Brain microvascular endothelial cell (primary cell): ENCODE data around the gene EPS8L1.
A peak's percentile ranks its signal among the peaks of the same experiment; 100 is the strongest.
"Not testable (repeated sequence)": the region's sequence is repeated elsewhere in the genome, so short reads cannot be mapped to it uniquely, and the experiment has no call there.

Experiments used
- DNase-seq: peaks from one replicate; pipeline ENCODE4 v3.0.0-alpha.2; 2020
- H3K27ac ChIP-seq: fragments of 250-450 bp; sonication (Bioruptor Pico); 2 replicates; pipeline ENCODE4 v1.5.1; 2020; ENCODE audit warnings: mild to moderate bottlenecking, moderate library complexity
- H3K27me3 ChIP-seq: fragments of 250-450 bp; sonication (Bioruptor Pico); replicated peaks from 2 replicates; pipeline ENCODE4 v1.5.1; 2020; ENCODE audit warnings: mild to moderate bottlenecking
- H3K36me3 ChIP-seq: fragments of 250-450 bp; sonication (Bioruptor Pico); replicated peaks from 2 replicates; pipeline ENCODE4 v1.5.1; 2020; ENCODE audit warnings: mild to moderate bottlenecking
- H3K4me3 ChIP-seq: 2 replicates; pipeline ENCODE4 v1.5.1; 2011; ENCODE audit warnings: low read depth, mild to moderate bottlenecking, control low read depth, low read length, moderate library complexity
- in situ Hi-C: cut with HindIII; loops from 2 replicates; pipeline ENCODE4 v1.10.0; 2017; ENCODE audit warnings: low sequenced_read_pairs, low pct_ligation_motif_present
- TF ChIP-seq, protein P1 (sequence below): IDR thresholded peaks from 2 replicates; pipeline ENCODE4 v1.5.1; 2011; ENCODE audit warnings: low read depth, mild to moderate bottlenecking, moderate library complexity, low read length, control low read depth, inconsistent platforms; ENCODE audit errors: missing control alignments

EPS8L1 gene

DNA sequence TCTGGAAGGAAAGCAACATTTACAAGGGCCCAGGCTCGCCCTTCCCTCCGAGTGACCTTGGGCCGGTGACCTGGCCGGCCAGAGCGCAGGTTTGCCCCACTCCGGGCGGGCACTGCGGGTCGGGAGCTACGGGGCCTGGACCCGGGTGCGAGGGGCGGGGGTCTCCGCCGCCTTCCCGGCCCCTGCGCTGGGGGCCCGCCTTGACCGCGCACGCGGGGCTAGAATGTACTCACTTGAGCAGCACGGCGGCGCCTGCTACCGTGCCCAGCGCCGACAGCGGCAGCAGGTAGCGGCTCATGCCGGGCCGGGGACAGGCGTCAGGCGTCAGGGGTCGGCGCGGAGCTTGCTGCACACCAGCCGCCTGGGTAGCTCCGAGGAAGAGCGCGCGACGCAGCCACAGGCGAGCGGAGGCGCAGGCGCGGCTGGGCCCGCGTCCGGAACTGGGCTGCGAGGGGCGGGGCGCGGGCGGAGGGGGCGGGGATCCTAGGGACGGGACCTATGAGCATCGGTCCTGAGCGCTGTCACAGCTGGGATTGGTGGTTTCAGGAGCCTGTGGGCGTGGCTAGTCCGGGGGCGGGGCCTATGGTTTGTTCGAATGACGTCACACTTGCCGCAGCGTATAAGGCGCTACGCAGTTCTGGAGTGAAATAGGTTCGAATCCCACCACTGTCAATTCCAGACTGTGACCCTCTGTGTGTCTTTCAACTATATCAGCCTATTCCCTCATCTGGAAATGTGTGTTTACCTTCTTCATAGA lies 12.8 kb upstream of the EPS8L1 start, which contains the start of gene RDH13:
Gene RDH13 (minus strand): TSS at position 414 of the 757 bp plus-strand sequence. CDS start 116 bp downstream, at position 298.
- H3K27me3 ChIP-seq = peaks cover 9% of the 10 kb centered on the region
- peak within 1 kb of the TSS; percentile 67 for H3K4me3 ChIP-seq
- TF ChIP-seq, protein P1, sequence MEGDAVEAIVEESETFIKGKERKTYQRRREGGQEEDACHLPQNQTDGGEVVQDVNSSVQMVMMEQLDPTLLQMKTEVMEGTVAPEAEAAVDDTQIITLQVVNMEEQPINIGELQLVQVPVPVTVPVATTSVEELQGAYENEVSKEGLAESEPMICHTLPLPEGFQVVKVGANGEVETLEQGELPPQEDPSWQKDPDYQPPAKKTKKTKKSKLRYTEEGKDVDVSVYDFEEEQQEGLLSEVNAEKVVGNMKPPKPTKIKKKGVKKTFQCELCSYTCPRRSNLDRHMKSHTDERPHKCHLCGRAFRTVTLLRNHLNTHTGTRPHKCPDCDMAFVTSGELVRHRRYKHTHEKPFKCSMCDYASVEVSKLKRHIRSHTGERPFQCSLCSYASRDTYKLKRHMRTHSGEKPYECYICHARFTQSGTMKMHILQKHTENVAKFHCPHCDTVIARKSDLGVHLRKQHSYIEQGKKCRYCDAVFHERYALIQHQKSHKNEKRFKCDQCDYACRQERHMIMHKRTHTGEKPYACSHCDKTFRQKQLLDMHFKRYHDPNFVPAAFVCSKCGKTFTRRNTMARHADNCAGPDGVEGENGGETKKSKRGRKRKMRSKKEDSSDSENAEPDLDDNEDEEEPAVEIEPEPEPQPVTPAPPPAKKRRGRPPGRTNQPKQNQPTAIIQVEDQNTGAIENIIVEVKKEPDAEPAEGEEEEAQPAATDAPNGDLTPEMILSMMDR = no peak
- in situ Hi-C loops = no loop called here
- peak; percentile 96 for DNase-seq
- H3K27ac ChIP-seq = peak within 1 kb of the TSS; percentile 25
- peaks cover 2% of the 10 kb centered on the region for H3K36me3 ChIP-seq

DNA sequence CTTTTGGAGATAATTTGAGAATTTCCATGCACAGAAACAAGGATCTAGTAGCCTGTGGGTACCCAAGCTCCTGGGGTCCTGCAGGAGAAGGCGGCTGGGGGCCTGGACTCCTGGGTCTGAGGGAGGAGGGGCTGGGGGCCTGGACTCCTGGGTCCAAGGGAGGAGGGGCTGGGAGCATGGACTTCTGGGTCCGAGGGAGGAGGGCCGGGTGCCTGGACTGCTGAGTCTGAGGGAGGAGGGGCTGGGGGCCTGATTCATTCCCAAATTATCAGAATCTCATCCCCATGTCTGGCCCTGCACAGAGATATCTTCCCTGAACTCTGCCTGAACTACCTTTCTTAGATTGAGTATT lies 12.2 kb upstream of the EPS8L1 start:
- no peak overlapping the region for H3K27ac ChIP-seq
- no peaks in the 10 kb centered on the region for H3K36me3 ChIP-seq
- peaks cover 13% of the 10 kb centered on the region for H3K27me3 ChIP-seq
- no peak overlapping the region for H3K4me3 ChIP-seq
- in situ Hi-C loops = no loop called here
- DNase-seq = no peak
- TF ChIP-seq, protein P1 = no peak

DNA sequence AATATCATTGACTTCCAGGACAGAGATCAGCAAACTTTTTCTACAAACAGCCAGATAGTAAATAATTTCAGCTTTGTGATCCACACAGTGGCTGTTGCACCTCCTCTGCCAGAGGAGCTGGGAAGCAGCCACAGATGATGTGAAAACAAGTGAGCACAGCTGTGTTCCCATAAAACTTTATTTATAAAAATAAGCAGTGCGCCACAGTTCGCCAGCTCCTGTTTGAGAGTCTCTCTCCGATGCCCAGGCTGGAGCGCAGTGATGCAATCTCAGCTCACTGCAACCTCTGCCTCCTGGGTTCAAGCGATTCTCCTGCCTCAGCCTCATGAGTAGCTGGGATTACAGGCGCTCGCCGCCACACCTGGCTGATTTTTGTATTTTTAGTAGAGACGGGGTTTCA lies 10.2 kb upstream of the EPS8L1 start:
- in situ Hi-C loops, DNase-seq, H3K4me3 ChIP-seq, H3K27ac ChIP-seq, H3K36me3 ChIP-seq: not testable (repeated sequence)
- peaks cover 23% of the 10 kb centered on the region for H3K27me3 ChIP-seq

DNA sequence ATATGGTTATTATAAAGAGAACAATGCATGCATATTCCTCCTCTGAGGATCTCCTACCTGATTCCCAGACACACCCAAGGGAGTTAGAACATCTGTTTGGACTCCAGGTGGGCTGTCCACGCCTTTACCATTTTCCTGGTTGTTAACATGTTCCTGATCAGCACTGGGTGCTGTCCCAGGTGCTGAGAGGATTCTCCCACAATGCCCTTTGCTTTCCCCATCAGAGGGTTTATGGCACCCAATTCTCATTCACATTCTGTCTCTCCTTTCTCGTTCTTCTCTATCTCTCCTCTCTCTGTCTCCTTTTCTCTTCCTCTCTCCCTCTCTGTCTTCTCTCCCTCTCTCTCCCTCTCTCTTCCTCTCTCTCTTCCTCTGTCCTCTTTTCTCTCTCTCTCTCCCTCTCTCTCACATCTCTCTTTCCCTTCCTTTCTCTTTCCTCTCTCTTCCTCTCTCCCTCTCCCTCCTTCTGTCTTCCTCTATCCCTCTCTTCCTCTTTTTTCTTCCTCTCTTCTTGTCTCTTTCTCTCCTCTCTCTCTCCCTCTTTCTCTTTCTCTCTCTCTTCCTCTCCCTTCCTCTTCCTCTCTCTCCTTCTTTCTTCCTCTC lies 9.5 kb upstream of the EPS8L1 start:
- DNase-seq = no peak
- Histone ChIP-seq H3K27me3 (peaks cover 23% of the 10 kb centered on the region), H3K36me3 (no peaks in the 10 kb centered on the region), H3K27ac (no peak overlapping the region), H3K4me3 (no peak overlapping the region)
- in situ Hi-C loops = no loop called here
- TF ChIP-seq, protein P1 = no peak

DNA sequence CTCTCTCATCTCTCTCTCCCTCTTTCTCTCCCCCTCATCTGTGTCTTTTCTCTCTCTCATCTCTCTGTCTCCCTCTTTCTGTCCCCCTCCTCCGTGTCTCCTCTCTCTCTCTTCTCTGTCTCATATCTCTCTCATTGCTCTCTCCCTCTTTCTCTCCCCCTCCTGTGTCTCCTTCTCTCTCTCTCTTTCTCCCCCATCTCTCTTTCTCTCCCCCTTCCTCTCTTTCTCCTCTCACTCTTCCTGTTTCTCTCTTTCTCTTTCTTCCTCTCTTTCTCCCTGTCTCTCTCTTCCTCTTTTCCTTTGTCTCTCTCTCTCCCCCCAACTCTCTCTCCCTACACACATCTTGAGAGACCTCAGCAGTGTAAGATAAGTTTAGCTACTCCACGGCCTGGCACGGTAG lies 7.8 kb upstream of the EPS8L1 start:
- TF ChIP-seq, protein P1 = no peak
- no peaks in the 10 kb centered on the region for H3K36me3 ChIP-seq
- DNase-seq = no peak
- no peak overlapping the region for H3K4me3 ChIP-seq
- peaks cover 23% of the 10 kb centered on the region for H3K27me3 ChIP-seq
- in situ Hi-C loops = no loop called here
- H3K27ac ChIP-seq = no peak overlapping the region

DNA sequence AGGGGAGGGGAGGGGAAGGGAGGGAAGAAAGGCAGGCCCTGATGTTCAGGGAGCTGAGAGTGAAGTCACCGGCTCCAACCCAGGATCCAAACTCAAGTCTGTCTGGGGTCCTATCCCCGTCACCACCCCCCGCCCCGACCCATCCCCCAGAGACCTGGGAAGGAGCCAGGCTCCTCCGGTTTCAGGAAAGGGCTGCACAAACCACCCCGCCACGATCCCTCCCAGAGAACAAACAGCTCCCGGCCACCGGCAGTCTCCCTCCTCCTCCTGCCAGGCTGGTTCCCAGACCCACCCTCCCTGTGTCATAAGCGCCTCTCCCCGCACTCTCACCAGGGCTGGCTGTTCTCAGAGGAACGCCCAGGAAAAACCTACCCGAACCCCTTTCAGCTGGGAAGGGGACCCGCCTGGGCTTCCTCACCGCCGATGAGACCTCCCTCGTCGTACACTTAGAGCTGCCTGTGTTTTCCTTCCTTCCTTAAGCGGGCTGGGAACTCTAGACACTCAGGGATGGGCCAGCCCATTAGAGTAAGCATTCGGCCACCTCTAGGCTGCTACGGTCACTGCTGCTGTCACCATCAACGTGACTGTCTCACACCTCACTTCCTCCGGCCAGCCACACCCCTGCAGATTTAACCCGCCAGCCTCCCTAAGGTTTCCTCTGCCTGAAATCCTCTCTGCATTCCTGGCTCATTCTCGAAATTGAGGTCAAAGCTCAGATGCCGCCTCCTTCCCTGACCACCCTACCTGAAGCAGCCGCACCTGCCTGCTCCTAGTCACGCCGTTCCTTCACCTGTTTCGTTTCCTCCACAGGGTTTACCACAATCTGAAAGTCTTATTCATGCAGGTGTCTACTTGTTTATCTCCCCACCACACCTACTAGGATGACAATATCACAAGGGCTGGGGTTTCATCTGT lies 6.5 kb upstream of the EPS8L1 start:
- Histone ChIP-seq H3K4me3 (no peak overlapping the region), H3K27me3 (peaks cover 23% of the 10 kb centered on the region), H3K27ac (no peak overlapping the region), H3K36me3 (no peaks in the 10 kb centered on the region)
- no peak for DNase-seq
- in situ Hi-C loops = no loop called here
- TF ChIP-seq, protein P1 = no peak
